Femur (tissue), 1 donor: ENCODE results near the gene PHKG2.
A peak's percentile ranks its signal among the peaks of the same experiment; 100 is the strongest.

Source experiments
- DNase-seq: peaks from one replicate; pipeline ENCODE4 v3.0.0-alpha.2; 2017

Gene PHKG2

GRCh38 chr16:30757316-30757715 lies 9.1 kb downstream of the PHKG2 start:
- DNase-seq: no peak

GRCh38 chr16:30758988-30759491 lies 10.8 kb downstream of the PHKG2 start:
- DNase-seq: peak; percentile 47

- DNase-seq: peak; percentile 19
Measured at GRCh38 chr16:30760001-30760559, 11.9 kb downstream of the PHKG2 start.

- no peak for DNase-seq
Measured at GRCh38 chr16:30760577-30761426, 12.6 kb downstream of the PHKG2 start.

- DNase-seq: peak; percentile 59
Measured at GRCh38 chr16:30761427-30761927, 13.3 kb downstream of the PHKG2 start.

- DNase-seq: peak; percentile 99
Measured at GRCh38 chr16:30761928-30762902, 14.0 kb downstream of the PHKG2 start, which contains the start of the genes CFAP119 and RNF40. TSS of gene CFAP119 (minus strand) at chr16:30762062. CDS start at chr16:30761748, 314 bp downstream. TSS of gene RNF40 (plus strand) at chr16:30762322. CDS start at chr16:30762546, 224 bp downstream.

GRCh38 chr16:30762991-30763725 lies 14.9 kb downstream of the PHKG2 start:
- no peak for DNase-seq

- DNase-seq: no peak
Measured at GRCh38 chr16:30764086-30764485, 15.9 kb downstream of the PHKG2 start.

GRCh38 chr16:30764816-30765465 lies 16.7 kb downstream of the PHKG2 start:
- DNase-seq: no peak

GRCh38 chr16:30766206-30766932 lies 18.1 kb downstream of the PHKG2 start:
- no peak for DNase-seq

GRCh38 chr16:30766933-30767284 lies 18.7 kb downstream of the PHKG2 start:
- peak; percentile 26 for DNase-seq

- DNase-seq: no peak
Measured at GRCh38 chr16:30767767-30768465, 19.7 kb downstream of the PHKG2 start.

- no peak for DNase-seq
Measured at GRCh38 chr16:30768583-30769181, 20.5 kb downstream of the PHKG2 start.

GRCh38 chr16:30769379-30770089 lies 21.3 kb downstream of the PHKG2 start:
- DNase-seq: peak; percentile 13

GRCh38 chr16:30771726-30772125 lies 23.5 kb downstream of the PHKG2 start:
- peak; percentile 25 for DNase-seq

GRCh38 chr16:30773826-30774225 lies 25.6 kb downstream of the PHKG2 start:
- peak; percentile 27 for DNase-seq

GRCh38 chr16:30774367-30775130 lies 26.3 kb downstream of the PHKG2 start:
- DNase-seq: no peak

GRCh38 chr16:30775131-30775391 lies 26.8 kb downstream of the PHKG2 start:
- DNase-seq: no peak
